Stimulated activated naive B cell treated with anti-CD40 and anti-IgM and Interleukin-4, amounts not matched to agents 10 μg/mL and 1 μg/mL and 100 μg/mL, for 72 hours (primary cell): ENCODE data around the gene SASS6.

ENCODE experiments used
- ATAC-seq, 2 donors: fragments of 150-1000 bp; cut with Tn5 transposase; replicated peaks; 2 replicates each; pipeline ENCODE4 v1.10.0; 2021; ENCODE audit warnings: moderate library complexity in 1 of 2
- DNase-seq: peaks from one replicate; pipeline ENCODE4 v3.0.0; 2021
- H3K27ac Mint-ChIP-seq: one replicate; pipeline ENCODE4 v1.8.0; 2022; ENCODE audit warnings: mild to moderate bottlenecking, mixed read lengths
- H3K27me3 Mint-ChIP-seq, 2 donors: one replicate each; pipeline ENCODE4 v1.8.0; 2022; ENCODE audit warnings: mixed read lengths in 2 of 2
- H3K36me3 Mint-ChIP-seq, 2 donors: one replicate each; pipeline ENCODE4 v1.8.0; 2022; ENCODE audit warnings: mixed read lengths in 2 of 2, mild to moderate bottlenecking in 1 of 2
- H3K4me1 Mint-ChIP-seq, 2 donors: one replicate each; pipeline ENCODE4 v1.8.0; 2022; ENCODE audit warnings: mixed read lengths in 2 of 2, mild to moderate bottlenecking in 1 of 2
- H3K4me3 Mint-ChIP-seq, 2 donors: one replicate each; pipeline ENCODE4 v1.8.0; 2022; ENCODE audit warnings: mild to moderate bottlenecking in 2 of 2, mixed read lengths in 2 of 2, moderate library complexity in 1 of 2
- H3K9me3 Mint-ChIP-seq, 2 donors: one replicate each; pipeline ENCODE4 v1.8.0; 2022; ENCODE audit warnings: mixed read lengths in 2 of 2, mild to moderate bottlenecking in 1 of 2

SASS6 gene

GRCh38 chr1:100077531-100077930 lies 55.2 kb downstream of the SASS6 start:
- Mint-ChIP-seq H3K27me3 (no peaks in the 10 kb centered on the region), H3K36me3 (peaks cover 29 to 41% of the 10 kb centered on the region in 2 donors), H3K4me3 (no peak overlapping the region), H3K9me3 (no peaks in the 10 kb centered on the region), H3K4me1 (peaks cover 5% of the 10 kb centered on the region in 2 donors), H3K27ac (no peak overlapping the region)
- DNase-seq (no peak), ATAC-seq (no peak)

GRCh38 chr1:100076744-100077143 lies 56.0 kb downstream of the SASS6 start:
- H3K4me3 Mint-ChIP-seq, result no peak overlapping the region
- ATAC-seq, result peak; percentile 49 to 75
- H3K9me3 Mint-ChIP-seq, result no peaks in the 10 kb centered on the region
- no peak overlapping the region for H3K27ac Mint-ChIP-seq
- no peak for DNase-seq
- H3K36me3 Mint-ChIP-seq, result peaks cover 32 to 48% of the 10 kb centered on the region in 2 donors
- peaks cover 5 to 8% of the 10 kb centered on the region in 2 donors for H3K4me1 Mint-ChIP-seq
- no peaks in the 10 kb centered on the region for H3K27me3 Mint-ChIP-seq

- ATAC-seq (no peak), DNase-seq (no peak)
- no peak overlapping the region for H3K27ac Mint-ChIP-seq
- H3K27me3 Mint-ChIP-seq, result no peaks in the 10 kb centered on the region
- peaks cover 5 to 8% of the 10 kb centered on the region in 2 donors for H3K4me1 Mint-ChIP-seq
- H3K36me3 Mint-ChIP-seq, result peaks cover 36 to 52% of the 10 kb centered on the region in 2 donors
- H3K9me3 Mint-ChIP-seq, result no peaks in the 10 kb centered on the region
- no peak overlapping the region for H3K4me3 Mint-ChIP-seq
These were observed 56.4 kb downstream of the SASS6 start for GRCh38 chr1:100076319-100076718.

GRCh38 chr1:100075773-100076172 lies 57.0 kb downstream of the SASS6 start:
- Mint-ChIP-seq H3K4me1 (peaks cover 5 to 8% of the 10 kb centered on the region in 2 donors), H3K4me3 (no peak overlapping the region), H3K27me3 (no peaks in the 10 kb centered on the region), H3K9me3 (no peaks in the 10 kb centered on the region), H3K36me3 (peaks cover 36 to 54% of the 10 kb centered on the region in 2 donors), H3K27ac (peak overlapping the region; percentile 5)
- ATAC-seq (peak; percentile 61 to 77), DNase-seq (no peak)

- no peaks in the 10 kb centered on the region for H3K27me3 Mint-ChIP-seq
- H3K27ac Mint-ChIP-seq, result peak overlapping the region; percentile 47
- ATAC-seq (no peak), DNase-seq (no peak)
- H3K4me1 Mint-ChIP-seq, result peaks cover 5 to 8% of the 10 kb centered on the region in 2 donors
- H3K36me3 Mint-ChIP-seq, result peaks cover 41 to 59% of the 10 kb centered on the region in 2 donors
- no peaks in the 10 kb centered on the region for H3K9me3 Mint-ChIP-seq
- H3K4me3 Mint-ChIP-seq, result no peak overlapping the region
These were observed 57.9 kb downstream of the SASS6 start for GRCh38 chr1:100074604-100075395.

GRCh38 chr1:100073531-100073930 lies 59.2 kb downstream of the SASS6 start:
- H3K36me3 Mint-ChIP-seq, result peaks cover 35 to 49% of the 10 kb centered on the region in 2 donors
- no peak for ATAC-seq
- peaks cover 5 to 8% of the 10 kb centered on the region in 2 donors for H3K4me1 Mint-ChIP-seq

GRCh38 chr1:100070201-100070939 lies 62.4 kb downstream of the SASS6 start:
- Mint-ChIP-seq H3K27me3 (no peaks in the 10 kb centered on the region), H3K4me3 (no peak overlapping the region), H3K36me3 (peaks cover 43 to 52% of the 10 kb centered on the region in 2 donors), H3K27ac (no peak overlapping the region), H3K4me1 (peaks cover 6 to 11% of the 10 kb centered on the region in 2 donors), H3K9me3 (no peaks in the 10 kb centered on the region)
- ATAC-seq (no peak), DNase-seq (no peak)

More at GRCh38 chr1:100073531-100073930, 59.2 kb downstream of the SASS6 start:
- no peaks in the 10 kb centered on the region for H3K27me3 Mint-ChIP-seq
- no peak overlapping the region for H3K27ac Mint-ChIP-seq
- H3K9me3 Mint-ChIP-seq, result no peaks in the 10 kb centered on the region
- no peak for DNase-seq
- no peak overlapping the region for H3K4me3 Mint-ChIP-seq

GRCh38 chr1:100065969-100066227 lies 66.8 kb downstream of the SASS6 start:
- H3K27ac Mint-ChIP-seq, result peak overlapping the region; percentile 15
- ATAC-seq, result no peak
- no peak overlapping the region for H3K4me3 Mint-ChIP-seq
- H3K9me3 Mint-ChIP-seq, result no peaks in the 10 kb centered on the region
- peaks cover 9 to 27% of the 10 kb centered on the region in 2 donors for H3K4me1 Mint-ChIP-seq
- H3K27me3 Mint-ChIP-seq, result no peaks in the 10 kb centered on the region
- no peak for DNase-seq
- peaks cover 38 to 44% of the 10 kb centered on the region in 2 donors for H3K36me3 Mint-ChIP-seq

- Mint-ChIP-seq H3K27ac (peak overlapping the region; percentile 15), H3K9me3 (no peaks in the 10 kb centered on the region), H3K4me3 (no peak overlapping the region), H3K27me3 (no peaks in the 10 kb centered on the region), H3K36me3 (peaks cover 38 to 48% of the 10 kb centered on the region in 2 donors), H3K4me1 (peaks cover 9 to 27% of the 10 kb centered on the region in 2 donors)
- no peak for ATAC-seq
- no peak for DNase-seq
These were observed 67.4 kb downstream of the SASS6 start for GRCh38 chr1:100065183-100065968.

GRCh38 chr1:100061681-100062080 lies 71.0 kb downstream of the SASS6 start:
- DNase-seq (no peak), ATAC-seq (no peak)
- Mint-ChIP-seq H3K36me3 (peaks cover 28 to 49% of the 10 kb centered on the region in 2 donors), H3K4me3 (no peak overlapping the region), H3K27me3 (no peaks in the 10 kb centered on the region), H3K9me3 (no peaks in the 10 kb centered on the region), H3K27ac (no peak overlapping the region), H3K4me1 (peaks cover 9 to 31% of the 10 kb centered on the region in 2 donors)

- peak overlapping the region; percentile 37 for H3K27ac Mint-ChIP-seq
- no peak for ATAC-seq
- no peak for DNase-seq
- no peaks in the 10 kb centered on the region for H3K27me3 Mint-ChIP-seq
- peaks cover 9 to 36% of the 10 kb centered on the region in 2 donors for H3K4me1 Mint-ChIP-seq
- no peak overlapping the region for H3K4me3 Mint-ChIP-seq
- no peaks in the 10 kb centered on the region for H3K9me3 Mint-ChIP-seq
- H3K36me3 Mint-ChIP-seq, result peaks cover 17 to 44% of the 10 kb centered on the region in 2 donors
These were observed 79.0 kb downstream of the SASS6 start for GRCh38 chr1:100053727-100054126.

- DNase-seq (no peak), ATAC-seq (no peak)
- Mint-ChIP-seq H3K9me3 (no peaks in the 10 kb centered on the region), H3K27me3 (no peaks in the 10 kb centered on the region), H3K4me1 (peaks cover 14 to 42% of the 10 kb centered on the region in 2 donors), H3K36me3 (peaks cover 21 to 49% of the 10 kb centered on the region in 2 donors), H3K4me3 (no peak overlapping the region), H3K27ac (no peak overlapping the region)
These were observed 79.6 kb downstream of the SASS6 start for GRCh38 chr1:100053119-100053518.

GRCh38 chr1:100051893-100052292 lies 80.8 kb downstream of the SASS6 start:
- peaks cover 15 to 48% of the 10 kb centered on the region in 2 donors for H3K4me1 Mint-ChIP-seq
- H3K27ac Mint-ChIP-seq, result no peak overlapping the region
- H3K4me3 Mint-ChIP-seq, result no peak overlapping the region
- ATAC-seq (no peak), DNase-seq (no peak)
- no peaks in the 10 kb centered on the region for H3K9me3 Mint-ChIP-seq
- peaks cover 21 to 43% of the 10 kb centered on the region in 2 donors for H3K36me3 Mint-ChIP-seq
- no peaks in the 10 kb centered on the region for H3K27me3 Mint-ChIP-seq

GRCh38 chr1:100051401-100051800 lies 81.3 kb downstream of the SASS6 start:
- Mint-ChIP-seq H3K4me1 (peaks cover 20 to 48% of the 10 kb centered on the region in 2 donors), H3K27me3 (no peaks in the 10 kb centered on the region), H3K4me3 (no peak overlapping the region), H3K36me3 (peaks cover 24 to 42% of the 10 kb centered on the region in 2 donors), H3K27ac (no peak overlapping the region), H3K9me3 (no peaks in the 10 kb centered on the region)
- ATAC-seq (no peak), DNase-seq (no peak)
